Measurements from ENCODE around the gene CACNG6.

DNA sequence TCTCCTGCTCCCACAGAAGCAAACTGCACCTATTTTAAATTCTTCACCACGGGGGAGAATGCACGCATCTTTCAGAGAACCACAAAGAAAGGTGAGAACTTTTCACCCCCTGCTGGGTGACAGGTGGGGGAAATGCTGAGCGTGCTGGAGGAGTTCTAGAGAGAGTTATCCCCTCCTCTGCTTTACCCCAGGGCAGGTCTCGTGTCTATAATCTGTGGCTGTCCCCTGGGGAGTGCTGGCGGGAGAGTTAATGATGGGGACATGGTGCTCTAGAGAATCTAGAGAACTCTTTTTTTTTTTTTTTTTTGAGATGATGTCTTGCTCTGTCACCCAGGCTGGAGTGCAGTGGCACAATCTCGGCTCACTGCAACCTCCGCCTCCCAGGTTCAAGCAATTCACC lies 6.8 kb downstream of the CACNG6 start:
- TF ChIP-seq RAD21 (IDR thresholded peaks at IDR 0.05; ENCODE audit: low read depth) (no peak), EP300 (IDR thresholded peaks at IDR 0.05; ENCODE audit: borderline replicate concordance) (no peak), TAF1 (IDR thresholded peaks at IDR 0.05; ENCODE audit: low read depth) (no peak), REST (IDR thresholded peaks at IDR 0.05; ENCODE audit: low read depth) (no peak), EGR1 (IDR thresholded peaks at IDR 0.05) (no peak), TEAD4 (IDR thresholded peaks at IDR 0.05) (no peak)
